Measurements from ENCODE around the gene HDAC4. TPM values are rescaled to one million over a fixed set of nuclear protein-coding genes. Genes with fewer than 3 reads are reported as not detected.

HDAC4 gene
- polyA plus RNA-seq, 3 donors: 12.3 to 22.6 (median 14.5) TPM

DNA sequence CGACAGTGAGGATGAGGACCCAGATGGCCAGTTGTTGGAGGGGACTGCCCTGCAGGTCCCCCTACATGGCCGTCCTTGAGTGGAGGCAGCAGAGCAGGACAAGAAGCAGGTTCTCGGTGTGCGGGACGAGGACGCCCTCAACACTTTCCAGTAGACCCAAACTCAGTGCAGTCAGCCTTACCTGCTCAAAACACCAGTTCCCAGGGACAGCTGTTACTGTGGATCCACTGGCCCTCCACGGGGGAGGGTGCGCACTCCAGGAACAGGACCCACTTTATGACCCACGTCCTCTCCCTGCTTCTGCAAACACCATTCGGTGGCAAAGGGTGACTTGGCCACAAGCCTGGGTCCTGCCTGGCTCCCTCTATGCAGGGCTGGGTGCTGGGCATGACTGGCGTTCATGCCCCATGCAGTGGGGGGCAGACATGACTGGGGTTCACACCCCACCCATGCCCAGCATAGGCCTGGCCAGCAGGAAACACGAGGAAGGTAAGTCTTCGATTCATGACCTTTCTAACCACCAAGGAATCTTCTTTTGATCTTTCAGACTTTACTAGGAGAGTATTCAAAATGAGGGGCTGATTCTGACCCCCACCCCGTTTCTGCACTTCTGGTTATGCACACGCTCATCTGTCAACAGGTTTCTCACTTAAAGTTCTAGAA, 233.7 kb downstream of the HDAC4 start:
- DNase-seq (ENCODE audit: extremely low read depth in 1 of 11, low read depth in 9 of 11, low spot score in 4 of 11): no peak

GRCh38 chr2:239166201-239166834, 234.5 kb downstream of the HDAC4 start:
- no peak for DNase-seq (ENCODE audit: extremely low read depth in 1 of 11, low read depth in 9 of 11, low spot score in 4 of 11)

DNA sequence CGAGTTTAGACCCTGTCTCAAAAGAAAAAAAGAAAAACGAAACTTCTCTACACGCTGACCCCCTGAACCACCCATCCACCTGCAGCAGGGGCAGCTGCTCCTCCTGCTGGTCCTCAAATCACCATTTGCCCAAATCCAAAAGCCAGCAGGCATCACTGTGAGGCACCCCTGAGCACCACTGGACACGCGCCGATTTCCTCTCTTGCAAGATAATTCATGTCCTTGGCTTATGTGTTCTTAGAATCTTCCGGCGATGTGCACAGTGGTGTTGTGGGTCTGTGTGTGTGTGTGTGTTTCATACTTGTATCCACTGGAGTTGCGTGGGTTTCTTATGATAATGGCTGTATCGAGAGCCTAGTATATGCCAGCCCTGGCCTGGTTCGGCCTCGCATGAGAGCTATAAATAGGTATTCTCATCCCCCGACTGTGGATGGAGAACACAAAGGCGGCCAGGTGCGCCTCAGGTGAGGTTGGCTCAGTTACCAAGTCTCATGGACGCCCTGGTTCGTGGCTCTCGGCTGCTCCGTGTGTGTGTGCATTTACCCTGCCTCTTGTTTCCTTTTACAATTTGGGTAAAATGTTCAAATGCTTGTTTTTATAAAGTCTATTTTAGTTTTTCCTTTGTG, 235.5 kb downstream of the HDAC4 start:
- DNase-seq (ENCODE audit: extremely low read depth in 1 of 11, low read depth in 9 of 11, low spot score in 4 of 11): no peak

DNA sequence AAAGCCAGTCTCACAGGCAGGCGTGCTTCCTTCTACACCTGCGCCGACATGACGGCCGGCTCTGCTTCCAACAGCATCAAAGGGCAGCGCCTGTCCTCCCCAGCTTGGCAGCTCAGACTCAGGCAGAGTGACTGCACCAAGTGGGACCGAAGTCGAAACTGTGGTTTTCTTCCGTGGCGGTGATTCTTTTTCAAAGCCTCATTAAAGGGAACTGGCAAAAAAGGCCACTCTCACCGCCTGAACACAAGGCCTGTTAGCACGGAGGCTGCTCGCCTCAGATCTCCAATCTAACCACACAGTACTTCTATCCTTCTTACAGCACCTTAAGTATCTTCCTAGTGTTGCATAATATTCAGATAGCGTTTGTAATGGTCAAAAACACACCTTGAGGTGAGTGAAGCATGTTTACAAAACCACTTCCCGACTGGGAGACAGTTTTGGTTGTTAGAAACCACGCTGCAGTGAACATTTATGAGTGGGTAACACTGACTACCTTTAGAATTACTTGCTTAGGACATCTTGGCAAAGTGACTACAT, 236.4 kb downstream of the HDAC4 start:
- DNase-seq (ENCODE audit: extremely low read depth in 1 of 11, low read depth in 9 of 11, low spot score in 4 of 11): no peak

DNA sequence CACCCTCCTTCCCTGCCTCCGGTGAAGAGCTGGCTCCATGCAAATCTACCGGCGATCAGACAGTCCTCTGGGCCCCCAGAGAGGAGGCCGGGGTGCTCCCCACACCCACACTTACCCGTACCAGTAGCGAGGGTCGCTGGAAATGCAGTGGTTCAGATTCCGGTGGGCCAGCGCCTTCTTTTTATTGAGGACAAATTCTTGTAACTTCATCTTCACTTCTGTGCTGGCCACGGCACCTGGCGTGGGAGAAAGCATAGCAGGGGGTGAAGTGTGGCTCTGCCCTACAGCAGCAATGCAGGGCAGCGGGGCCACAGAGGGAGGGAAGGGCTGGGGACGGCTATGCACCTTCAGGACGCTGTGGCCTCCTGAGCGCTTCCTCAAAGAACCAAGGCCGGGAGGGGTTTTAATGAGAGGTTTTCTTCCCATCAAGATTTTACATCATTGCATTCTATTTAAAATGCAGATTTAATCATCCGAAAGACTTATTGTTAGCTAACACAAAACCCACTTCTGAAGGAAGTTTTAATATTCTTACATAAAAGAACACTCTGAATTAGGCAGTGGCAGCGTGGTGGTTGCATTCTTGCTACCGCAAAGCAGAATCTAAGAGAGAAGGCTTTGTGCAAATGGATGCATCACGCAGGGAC, 237.0 kb downstream of the HDAC4 start:
- DNase-seq (ENCODE audit: extremely low read depth in 1 of 11, low read depth in 9 of 11, low spot score in 4 of 11): no peak

DNA sequence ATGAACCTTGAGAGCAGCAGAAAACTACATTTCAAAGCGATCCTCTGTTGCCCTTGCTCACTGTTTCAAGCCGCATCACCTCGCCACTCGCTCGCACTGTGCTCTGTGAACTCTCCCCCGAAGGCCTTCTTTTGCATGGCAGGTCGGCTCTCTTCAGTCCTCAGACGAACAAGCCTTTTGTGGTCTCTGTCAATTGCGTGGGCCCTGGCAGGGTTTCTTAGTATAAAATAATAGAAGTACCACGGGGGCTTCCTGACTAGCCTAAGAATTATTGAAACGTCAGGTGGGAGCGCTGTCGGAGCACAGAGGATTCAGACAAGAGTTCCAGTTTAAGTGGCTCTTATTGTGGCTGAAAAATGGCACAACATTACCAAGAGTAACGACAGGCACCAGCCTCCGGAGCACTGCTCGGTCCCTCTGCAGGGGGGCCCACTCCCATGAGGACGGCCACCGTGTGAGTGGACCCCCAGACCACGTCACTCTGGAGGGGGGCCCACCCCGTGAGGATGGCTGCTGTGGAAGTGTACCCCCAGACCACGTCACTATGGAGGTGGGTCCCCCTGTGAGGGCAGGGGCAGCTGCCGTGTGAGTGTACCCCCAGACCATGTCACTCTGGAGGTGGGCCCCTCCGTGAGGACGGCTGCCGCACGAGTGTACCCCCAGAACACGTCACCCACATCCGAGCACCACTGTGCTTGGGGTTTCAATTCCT, 237.7 kb downstream of the HDAC4 start:
- no peak for DNase-seq (ENCODE audit: extremely low read depth in 1 of 11, low read depth in 9 of 11, low spot score in 4 of 11)

DNA sequence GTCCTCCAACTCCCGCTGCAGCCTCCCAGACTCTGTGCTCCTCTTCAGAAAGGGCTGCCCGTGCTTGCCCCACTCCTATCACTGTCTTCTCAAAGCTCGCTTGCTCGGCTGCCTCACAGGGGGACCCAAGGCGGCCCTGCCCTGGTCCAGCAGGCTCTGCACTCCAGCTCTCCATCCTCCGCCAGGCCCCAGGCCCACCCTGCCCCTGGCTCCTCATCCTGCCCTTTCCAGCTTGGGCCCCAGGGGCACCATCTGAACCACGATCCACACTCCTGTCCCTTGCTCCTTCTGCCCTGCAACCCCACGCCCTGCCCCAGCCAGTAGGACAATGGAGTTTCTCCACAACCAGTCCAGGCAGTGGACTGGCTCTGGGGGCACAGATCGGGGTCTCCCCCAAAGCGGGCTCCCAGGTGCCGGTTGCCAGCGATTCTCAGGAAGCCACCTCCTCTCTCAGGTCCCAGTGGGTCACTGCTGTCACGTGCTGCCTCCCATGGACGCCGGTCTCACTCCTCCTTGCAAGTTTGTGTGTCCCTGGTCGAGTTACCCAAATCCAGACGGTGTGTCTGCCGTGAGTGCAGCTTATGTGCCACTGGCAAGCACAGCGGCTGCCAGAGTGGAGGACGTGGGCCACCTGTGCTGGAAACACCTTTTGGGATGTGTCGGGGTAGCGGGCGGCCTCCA, 238.5 kb downstream of the HDAC4 start:
- DNase-seq (ENCODE audit: extremely low read depth in 1 of 11, low read depth in 9 of 11, low spot score in 4 of 11): no peak

GRCh38 chr2:239161711-239162140, 239.1 kb downstream of the HDAC4 start:
- no peak for DNase-seq (ENCODE audit: extremely low read depth in 1 of 11, low read depth in 9 of 11, low spot score in 4 of 11)

DNA sequence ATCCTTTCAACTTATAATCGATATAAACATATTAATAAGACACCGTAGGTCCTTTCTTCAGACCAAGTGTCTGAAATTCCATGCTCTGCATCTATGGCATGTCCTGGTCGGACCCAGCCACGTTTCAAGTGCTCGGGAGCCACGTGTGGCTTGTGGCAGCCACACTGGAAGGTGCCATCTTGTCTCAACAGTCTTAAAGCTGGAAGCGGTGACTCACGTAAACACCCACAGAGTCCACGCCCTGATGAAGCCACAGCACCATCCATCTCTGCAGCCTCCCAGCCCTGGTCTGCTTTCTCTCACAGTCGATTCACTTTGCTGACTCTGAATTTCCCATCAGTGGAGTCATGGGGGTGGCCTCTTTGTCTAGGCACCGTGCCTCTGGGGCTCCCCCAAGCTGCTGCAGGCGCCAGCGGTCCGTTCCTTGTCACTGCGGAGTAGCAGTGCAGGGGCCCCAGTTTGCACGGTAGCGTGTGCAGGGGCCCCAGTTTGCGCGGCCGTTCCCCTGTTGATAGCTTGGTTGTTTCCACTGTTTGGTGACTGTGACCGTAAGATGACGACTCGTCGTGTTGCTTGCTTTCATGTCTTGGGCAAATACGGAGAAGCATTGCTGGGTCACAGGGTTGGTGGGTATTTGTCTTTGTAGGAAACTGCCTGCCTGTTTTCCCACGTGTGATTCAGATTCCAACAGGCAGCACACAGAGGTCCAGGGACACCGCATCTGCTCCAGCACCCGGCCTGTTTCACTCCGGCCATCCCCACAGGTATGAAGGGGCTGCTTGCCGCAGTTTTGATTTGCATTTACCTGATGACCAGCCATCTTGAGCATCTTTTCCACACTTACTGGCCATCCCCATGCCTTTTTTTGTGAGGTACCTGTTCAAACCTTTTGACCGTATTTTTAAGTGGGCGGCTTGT, 240.3 kb downstream of the HDAC4 start:
- DNase-seq (ENCODE audit: extremely low read depth in 1 of 11, low read depth in 9 of 11, low spot score in 4 of 11): no peak

DNA sequence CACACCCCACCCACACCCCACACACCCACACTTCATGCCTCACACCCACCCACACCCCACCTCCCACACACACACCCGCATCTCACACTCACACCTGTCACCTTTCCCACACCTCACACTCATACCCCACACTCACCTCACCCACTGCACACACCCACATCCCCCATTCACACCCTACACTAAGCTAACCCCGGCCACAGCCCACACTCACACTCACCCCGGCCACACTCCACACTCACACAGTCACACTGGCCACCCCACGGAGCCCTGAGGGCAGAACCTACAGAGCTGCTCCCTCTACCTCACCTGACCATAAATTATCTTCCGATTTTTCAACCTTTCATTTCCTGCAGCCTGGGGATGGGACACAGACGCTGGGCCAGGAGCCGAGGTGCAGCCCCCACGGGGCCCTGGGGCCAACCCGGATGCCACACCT, 241.3 kb downstream of the HDAC4 start:
- DNase-seq (ENCODE audit: extremely low read depth in 1 of 11, low read depth in 9 of 11, low spot score in 4 of 11): no peak

DNA sequence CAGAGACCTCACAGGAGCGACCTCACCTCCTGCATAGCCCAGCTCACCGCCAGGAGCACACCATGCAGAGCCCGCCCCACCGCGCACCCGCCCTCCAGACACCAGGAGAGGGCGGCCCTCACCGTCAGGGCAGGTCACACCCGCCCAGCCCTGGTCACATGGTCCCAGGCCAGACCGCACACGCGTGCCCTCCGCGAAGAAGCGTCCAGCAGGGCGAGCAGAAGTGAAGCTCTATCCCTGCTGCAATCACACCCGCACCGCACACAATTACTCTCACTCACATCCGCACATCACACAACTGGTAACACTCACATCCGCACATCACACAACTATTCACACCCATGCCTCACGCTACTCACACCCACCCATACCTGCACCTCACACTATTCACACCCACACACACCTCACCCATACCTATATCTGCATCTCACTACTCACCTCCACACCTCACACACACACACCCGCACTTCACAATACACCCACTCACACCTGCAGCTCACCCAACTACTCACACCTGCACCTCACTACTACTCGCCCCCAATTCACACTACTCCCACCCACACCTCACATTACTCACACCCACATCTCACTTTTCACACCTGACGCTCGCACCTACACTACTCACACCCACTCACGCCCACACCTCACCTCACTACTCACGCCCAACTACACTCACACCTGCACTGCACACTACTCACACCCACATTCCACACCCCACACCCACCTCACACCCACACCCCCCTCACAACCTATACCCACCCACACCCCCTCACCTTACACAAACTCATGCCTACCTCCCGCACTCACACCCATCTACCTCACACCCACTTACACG, 242.0 kb downstream of the HDAC4 start:
- DNase-seq (ENCODE audit: extremely low read depth in 1 of 11, low read depth in 9 of 11, low spot score in 4 of 11): no peak

GRCh38 chr2:239157771-239158170, 243.0 kb downstream of the HDAC4 start:
- peak in 5 of 11 donors; percentile 7 to 19 (median 14) for DNase-seq (ENCODE audit: extremely low read depth in 1 of 11, low read depth in 9 of 11, low spot score in 4 of 11)

DNA sequence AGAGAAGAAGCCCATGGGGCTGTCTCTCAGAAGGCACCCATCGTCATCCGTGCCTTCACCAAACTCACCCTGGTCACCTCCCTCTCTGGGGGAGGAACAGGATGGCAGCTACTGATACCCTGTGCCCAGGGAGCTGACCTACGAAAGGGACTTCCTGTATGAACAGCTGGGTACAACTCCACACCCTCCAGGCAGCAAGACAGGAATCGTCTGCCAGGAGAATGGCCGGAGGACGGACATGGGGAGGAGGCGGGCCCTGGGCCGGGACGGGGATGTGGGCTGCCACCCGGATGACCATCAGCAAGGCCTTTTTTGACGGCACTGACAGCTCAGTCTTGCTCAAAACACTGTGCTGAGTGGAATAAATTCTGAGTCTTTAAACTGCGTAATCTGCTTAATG, 243.6 kb downstream of the HDAC4 start:
- DNase-seq (ENCODE audit: extremely low read depth in 1 of 11, low read depth in 9 of 11, low spot score in 4 of 11): no peak

DNA sequence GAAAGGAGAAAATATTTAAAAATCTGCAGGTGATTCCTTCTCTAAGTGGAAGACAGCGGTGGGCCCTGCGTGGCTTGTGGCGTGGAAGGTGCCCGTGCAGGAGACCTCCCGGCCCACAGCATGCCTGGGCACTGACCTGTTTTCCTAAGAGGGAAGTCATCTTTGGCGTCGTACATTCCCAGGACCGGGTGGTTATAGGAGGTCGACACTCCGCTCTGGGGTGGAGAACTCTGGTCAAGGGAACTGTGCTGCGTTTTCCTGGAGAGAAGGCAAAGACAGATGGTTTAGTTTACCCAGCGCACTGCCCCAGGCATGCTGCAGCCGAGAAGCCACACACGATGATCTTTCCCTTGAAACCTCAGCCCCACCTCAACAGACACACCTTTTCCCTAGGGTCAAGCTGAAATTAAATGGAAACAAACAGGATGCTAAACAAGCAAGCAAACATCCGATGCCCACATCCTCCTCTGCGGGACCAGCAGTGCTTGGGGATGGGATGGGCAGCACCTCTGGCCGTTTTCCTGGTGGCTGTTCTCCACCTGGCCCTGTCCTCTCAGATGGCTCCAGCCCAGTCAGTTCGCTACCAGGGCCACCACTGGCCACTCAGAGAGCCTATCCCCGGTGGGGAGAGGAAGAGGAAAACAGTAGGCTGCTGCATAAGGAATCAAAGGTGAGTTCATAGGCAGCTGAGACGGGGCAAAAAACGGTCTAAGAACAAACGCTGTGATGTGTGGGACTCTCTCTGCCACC, 244.1 kb downstream of the HDAC4 start:
- DNase-seq (ENCODE audit: extremely low read depth in 1 of 11, low read depth in 9 of 11, low spot score in 4 of 11): no peak

DNA sequence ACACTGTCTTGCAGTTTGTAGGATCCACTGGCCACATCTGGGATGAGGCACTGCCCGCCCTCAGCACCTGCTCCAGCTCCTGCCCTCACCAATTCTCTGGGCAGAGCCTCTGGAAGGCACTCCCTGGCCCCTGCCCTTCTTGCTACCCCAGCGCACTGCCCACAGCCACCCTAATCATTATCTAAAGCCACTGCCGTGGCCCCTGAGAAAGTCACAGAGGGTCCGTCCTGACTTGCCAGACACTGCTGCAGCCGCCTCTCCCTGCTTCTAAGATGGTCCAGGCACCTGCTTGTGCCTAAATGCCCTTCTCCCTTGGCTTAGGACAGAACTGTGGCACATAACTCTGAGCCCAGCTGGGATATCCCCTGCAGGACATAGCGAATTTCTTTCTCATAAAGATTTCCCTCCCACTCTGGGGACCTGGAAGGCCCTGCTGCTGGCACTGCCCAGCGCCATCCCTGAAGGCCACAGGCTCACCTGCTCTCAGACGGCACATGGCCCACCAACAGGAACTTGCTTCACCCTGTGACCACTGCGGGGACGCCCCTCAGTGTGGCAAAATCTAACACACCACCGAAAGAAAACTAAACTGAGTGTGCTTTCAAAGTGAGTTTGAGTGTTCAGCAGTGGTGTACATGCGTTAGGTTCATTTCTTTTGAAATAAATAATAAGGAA, 244.9 kb downstream of the HDAC4 start:
- no peak for DNase-seq (ENCODE audit: extremely low read depth in 1 of 11, low read depth in 9 of 11, low spot score in 4 of 11)
